ENCODE results near the gene OR9Q1.

OR9Q1 gene

GRCh38 chr11:58024601-58025091, 965 bp downstream of the OR9Q1 start:
- H3K4me1 ChIP-seq (ENCODE audit: control insufficient read depth in 1 of 2, insufficient read depth in 1 of 2, low read depth in 1 of 2, low read length in 1 of 2), result no peaks in the 10 kb centered on the region
- H3K36me3 ChIP-seq, result no peaks in the 10 kb centered on the region

GRCh38 chr11:58027341-58027740, 3.7 kb downstream of the OR9Q1 start:
- Histone ChIP-seq H3K27ac (no peak overlapping the region), H3K36me3 (no peaks in the 10 kb centered on the region), H3K9me3 (no peaks in the 10 kb centered on the region), H3K4me3 (ENCODE audit: low read depth in 1 of 2, low read length in 1 of 2) (no peak overlapping the region), H3K4me1 (ENCODE audit: control insufficient read depth in 1 of 2, insufficient read depth in 1 of 2, low read depth in 1 of 2, low read length in 1 of 2) (no peaks in the 10 kb centered on the region), H3K27me3 (no peaks in the 10 kb centered on the region)
- TF ChIP-seq CTCF (IDR thresholded peaks at IDR 0.05), result no peak

More at GRCh38 chr11:58024601-58025091, 965 bp downstream of the OR9Q1 start:
- no peak for TF ChIP-seq CTCF (IDR thresholded peaks at IDR 0.05)
- Histone ChIP-seq H3K27ac (no peak overlapping the region), H3K27me3 (no peaks in the 10 kb centered on the region), H3K9me3 (no peaks in the 10 kb centered on the region), H3K4me3 (ENCODE audit: low read depth in 1 of 2, low read length in 1 of 2) (no peak overlapping the region)

GRCh38 chr11:58028687-58029411, 5.2 kb downstream of the OR9Q1 start:
- H3K36me3 ChIP-seq, result no peaks in the 10 kb centered on the region
- no peak for TF ChIP-seq CTCF (IDR thresholded peaks at IDR 0.05)
- H3K4me1 ChIP-seq (ENCODE audit: control insufficient read depth in 1 of 2, insufficient read depth in 1 of 2, low read depth in 1 of 2, low read length in 1 of 2), result no peaks in the 10 kb centered on the region
- H3K27me3 ChIP-seq, result no peaks in the 10 kb centered on the region
- no peak overlapping the region for H3K4me3 ChIP-seq (ENCODE audit: low read depth in 1 of 2, low read length in 1 of 2)
- no peaks in the 10 kb centered on the region for H3K9me3 ChIP-seq
- no peak overlapping the region for H3K27ac ChIP-seq

- Histone ChIP-seq H3K36me3 (no peaks in the 10 kb centered on the region), H3K4me1 (ENCODE audit: control insufficient read depth in 1 of 2, insufficient read depth in 1 of 2, low read depth in 1 of 2, low read length in 1 of 2) (no peaks in the 10 kb centered on the region), H3K27ac (no peak within 1 kb of the TSS), H3K27me3 (no peaks in the 10 kb centered on the region), H3K4me3 (ENCODE audit: low read depth in 1 of 2, low read length in 1 of 2) (no peak within 1 kb of the TSS), H3K9me3 (no peaks in the 10 kb centered on the region)
- no peak for TF ChIP-seq CTCF (IDR thresholded peaks at IDR 0.05)
Measured at GRCh38 chr11:58030653-58031052, 7.0 kb downstream of the OR9Q1 start, which contains the start of gene OR6Q1. TSS of gene OR6Q1 (plus strand) at chr11:58030953. CDS start at chr11:58030953, 0 bp downstream.

- no peak overlapping the region for H3K4me3 ChIP-seq (ENCODE audit: low read depth in 1 of 2, low read length in 1 of 2)
- TF ChIP-seq CTCF (IDR thresholded peaks at IDR 0.05), result no peak
- H3K9me3 ChIP-seq, result no peaks in the 10 kb centered on the region
- no peaks in the 10 kb centered on the region for H3K27me3 ChIP-seq
- no peak overlapping the region for H3K27ac ChIP-seq
- H3K4me1 ChIP-seq (ENCODE audit: control insufficient read depth in 1 of 2, insufficient read depth in 1 of 2, low read depth in 1 of 2, low read length in 1 of 2), result no peaks in the 10 kb centered on the region
- no peaks in the 10 kb centered on the region for H3K36me3 ChIP-seq
Measured at GRCh38 chr11:58034471-58034870, 10.8 kb downstream of the OR9Q1 start.
